Cardiac septum (tissue), 1 donor: ENCODE data around the gene NGB. TPM values are rescaled to one million over a fixed set of nuclear protein-coding genes. Genes with fewer than 3 reads are reported as not detected.

ENCODE experiments used
- DNase-seq: peaks from one replicate; pipeline ENCODE4 v3.0.0-alpha.2; 2020; ENCODE audit warnings: low spot score
- intact Hi-C: fragments of 100-400 bp; cut with DNase I; formaldehyde crosslinking; loops from one replicate; pipeline ENCODE4 v1.14.0; 2022
- total RNA-seq: library from RNA; stranded (reverse); fragmentation: NEBNext Ultra II Directional; extraction: Animal tissue kit (Norgen Biotek cat#: 25700); gene quantifications from one replicate; pipeline ENCODE4 v1.2.1, GENCODE V29; 2021
- donor health status: DM: no; HTN: no; CAD: no.

NGB gene
- total RNA-seq, 1 donor from 2014 or later: not detected

GRCh38 chr14:77268989-77269600, 1.9 kb downstream of the NGB start:
- DNase-seq: no peak
- intact Hi-C loops: no loop called here

- intact Hi-C loops: no loop called here
- no peak for DNase-seq
These were observed 2.9 kb downstream of the NGB start for GRCh38 chr14:77267937-77268699.

- intact Hi-C loops: no loop called here
- no peak for DNase-seq
These were observed 4.7 kb downstream of the NGB start for GRCh38 chr14:77266336-77266735.

DNA sequence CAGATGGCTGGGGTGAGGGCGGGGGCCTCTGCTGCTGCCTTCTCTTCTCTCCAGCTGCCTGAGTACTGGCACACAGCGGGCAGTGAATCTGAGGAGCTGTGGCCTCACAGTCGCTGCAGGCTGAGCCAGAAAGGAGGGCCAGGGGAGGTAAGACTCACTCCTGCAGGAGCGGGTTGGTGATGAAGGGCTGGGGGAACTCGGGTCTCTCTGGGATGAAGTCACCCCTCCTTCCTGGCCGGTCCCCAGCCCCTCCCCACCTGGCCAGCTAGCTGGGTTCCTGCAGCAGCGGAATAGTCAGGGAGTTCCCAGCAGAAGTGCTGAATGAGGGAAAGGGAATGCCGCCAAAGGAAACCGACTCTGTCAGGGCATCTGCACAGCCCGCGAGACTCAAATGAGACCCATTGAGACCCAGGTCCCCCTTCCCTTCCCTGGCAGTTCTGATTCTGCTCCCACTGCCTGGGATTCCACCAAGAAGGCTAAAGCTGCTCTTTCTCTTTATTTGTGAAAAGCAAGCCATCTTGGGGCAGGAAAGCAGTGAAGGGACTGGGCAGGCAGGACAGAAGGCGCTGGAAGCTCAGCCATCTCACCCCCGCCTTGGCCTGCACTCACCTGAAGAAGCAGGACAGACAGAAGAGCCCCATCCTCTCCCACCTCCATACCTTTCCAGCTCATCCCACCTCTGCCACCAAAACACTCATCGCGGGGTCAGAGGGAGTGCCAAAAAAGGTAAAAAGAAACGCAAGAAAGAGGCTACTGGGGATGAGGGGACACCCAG, 5.3 kb downstream of the NGB start:
- intact Hi-C loops: no loop called here
- no peak for DNase-seq

DNA sequence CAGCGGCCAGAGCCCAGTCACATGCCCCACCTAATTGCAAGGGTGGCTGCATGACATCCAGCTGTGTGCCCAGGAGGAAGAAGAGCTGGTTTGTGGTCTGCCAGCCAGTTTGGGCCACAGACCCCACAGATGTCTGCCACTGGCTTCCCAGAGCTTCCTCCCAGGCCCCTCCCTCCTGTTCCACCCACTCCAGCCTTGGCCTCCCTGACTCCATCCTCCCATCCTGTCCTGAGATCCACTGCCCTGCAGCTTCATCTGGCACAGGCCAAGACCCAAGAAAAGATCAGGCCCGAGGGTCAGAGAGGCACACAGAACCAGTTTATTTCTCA, 5.9 kb downstream of the NGB start:
- intact Hi-C loops: no loop called here
- DNase-seq: no peak

DNA sequence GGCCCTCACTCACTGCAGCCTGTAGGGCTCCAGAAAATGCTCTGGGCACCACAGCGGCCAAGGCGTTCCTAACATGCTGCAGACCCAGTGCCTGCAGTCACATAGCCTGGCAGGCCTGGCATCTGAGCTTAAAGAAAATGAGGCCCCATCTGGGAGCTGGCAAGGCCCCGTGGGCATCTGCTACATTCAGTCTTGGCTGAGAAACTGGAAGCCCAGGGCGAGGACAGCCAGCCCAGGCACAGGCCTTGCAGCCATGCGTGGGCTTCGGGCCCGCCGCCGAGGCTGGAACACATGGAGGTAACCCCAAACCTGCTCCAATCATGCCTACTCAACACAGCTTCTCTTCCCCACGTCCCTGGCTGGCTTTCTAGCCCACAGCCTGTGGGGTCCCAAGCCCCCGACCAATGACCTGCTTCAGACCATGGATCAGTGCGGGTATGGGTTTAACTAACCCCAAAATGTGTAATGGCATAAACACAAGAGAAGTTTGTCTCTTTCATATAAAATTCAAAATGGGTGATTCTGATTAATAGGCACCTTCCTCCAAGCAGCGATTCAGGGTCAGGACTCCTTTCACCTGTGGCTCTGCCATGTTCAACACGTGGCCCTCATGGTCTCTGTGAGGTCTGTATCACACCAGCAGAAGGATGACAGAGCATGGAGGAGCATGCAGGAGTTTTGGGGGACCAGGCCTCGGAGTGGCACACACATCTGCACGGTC, 6.4 kb downstream of the NGB start:
- intact Hi-C loops: no loop called here
- no peak for DNase-seq

DNA sequence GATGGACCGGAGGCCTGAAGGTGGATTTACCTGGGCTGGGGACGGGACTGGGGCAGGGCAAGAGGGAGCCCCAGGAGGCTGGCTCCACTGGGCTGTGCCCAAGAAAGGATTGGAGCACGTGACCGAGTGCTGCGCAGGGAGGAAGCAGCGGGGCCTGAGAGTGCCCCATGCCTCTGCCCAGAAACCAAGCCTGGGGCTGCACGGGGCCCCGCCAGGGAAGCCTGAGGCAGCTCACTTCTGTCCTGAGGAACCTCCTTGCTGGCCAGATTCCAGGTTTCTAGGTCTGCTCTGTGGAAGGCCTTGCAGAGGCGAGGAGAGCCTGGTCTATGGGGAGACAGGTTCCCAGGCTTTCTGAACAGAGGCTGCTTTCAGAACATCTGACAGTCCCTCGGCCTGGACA, 10.4 kb downstream of the NGB start:
- intact Hi-C loops: no loop called here
- DNase-seq: no peak

DNA sequence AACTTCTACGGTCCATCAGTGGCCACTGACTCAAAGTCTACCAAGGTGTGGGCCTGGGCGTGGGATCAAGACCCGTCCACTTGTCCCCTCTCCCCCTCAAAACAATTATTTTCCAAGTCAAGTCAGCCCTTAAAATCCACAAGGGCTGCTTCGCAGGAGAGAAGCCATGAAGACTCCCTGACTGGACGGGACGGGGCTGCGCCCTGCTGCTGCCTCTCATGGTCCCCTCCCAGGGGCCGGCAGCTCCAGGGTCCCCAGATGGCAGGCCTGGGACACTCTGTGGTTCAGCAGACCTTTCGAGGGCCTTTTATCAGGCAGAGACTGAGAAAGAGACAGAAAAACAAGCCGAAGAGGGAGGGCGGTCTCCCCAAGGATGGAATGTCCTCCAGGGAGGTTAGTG, 10.8 kb downstream of the NGB start:
- DNase-seq: no peak
- intact Hi-C loops: no loop called here

DNA sequence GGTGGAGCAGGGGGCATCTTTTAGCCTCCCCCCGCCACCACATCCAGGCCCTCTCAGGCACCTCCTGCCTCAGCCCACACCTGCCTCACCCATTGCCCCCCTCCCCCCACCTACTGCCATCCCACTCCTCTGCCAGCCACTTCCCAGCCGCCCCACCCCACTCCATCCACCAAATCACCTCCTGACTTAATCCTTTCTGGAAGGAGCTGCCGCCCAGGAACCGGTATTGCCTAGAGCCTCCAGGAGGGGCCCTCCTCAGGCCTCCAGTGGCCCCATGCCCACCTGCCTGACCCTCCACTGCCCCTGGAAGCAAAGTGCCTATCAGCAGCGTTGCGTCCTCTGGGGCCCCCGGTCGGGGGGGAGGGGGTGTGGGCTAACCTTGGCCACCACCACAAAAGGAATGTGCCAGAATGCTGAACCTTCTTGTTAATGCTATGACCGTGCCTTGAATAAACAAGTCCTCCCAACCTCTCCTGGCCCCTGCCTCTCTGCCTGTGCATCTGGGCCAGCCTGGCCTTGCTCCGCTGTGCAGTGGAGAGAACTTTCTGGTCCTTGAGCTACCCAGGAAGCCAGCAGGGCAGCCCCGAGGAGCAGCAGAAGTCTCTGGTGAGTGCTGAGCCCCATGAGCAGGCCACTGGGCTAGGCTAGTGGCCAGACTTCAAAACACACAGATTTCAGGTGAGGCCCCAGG, 11.8 kb downstream of the NGB start:
- intact Hi-C loops: no loop called here
- DNase-seq: no peak

DNA sequence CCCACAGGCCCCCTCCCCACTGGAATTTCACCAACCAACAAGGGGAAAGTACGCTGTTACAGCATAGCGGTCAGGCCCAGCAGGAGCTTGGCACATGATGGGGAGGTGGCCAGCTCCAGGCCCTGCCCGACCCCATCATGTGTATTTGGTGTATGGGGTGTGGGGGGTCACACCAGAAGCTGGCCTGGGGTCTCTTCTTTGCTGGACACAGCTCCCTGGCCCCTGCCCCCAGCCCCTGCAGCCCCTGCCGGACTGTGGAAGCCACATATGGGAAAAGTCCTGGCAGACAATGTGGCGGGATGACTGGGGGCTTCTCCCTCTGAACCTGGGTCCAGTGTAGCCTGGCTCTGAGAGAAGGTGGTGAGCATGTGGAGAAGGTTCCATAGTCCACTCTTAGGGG, 12.4 kb downstream of the NGB start:
- intact Hi-C loops: no loop called here
- no peak for DNase-seq

DNA sequence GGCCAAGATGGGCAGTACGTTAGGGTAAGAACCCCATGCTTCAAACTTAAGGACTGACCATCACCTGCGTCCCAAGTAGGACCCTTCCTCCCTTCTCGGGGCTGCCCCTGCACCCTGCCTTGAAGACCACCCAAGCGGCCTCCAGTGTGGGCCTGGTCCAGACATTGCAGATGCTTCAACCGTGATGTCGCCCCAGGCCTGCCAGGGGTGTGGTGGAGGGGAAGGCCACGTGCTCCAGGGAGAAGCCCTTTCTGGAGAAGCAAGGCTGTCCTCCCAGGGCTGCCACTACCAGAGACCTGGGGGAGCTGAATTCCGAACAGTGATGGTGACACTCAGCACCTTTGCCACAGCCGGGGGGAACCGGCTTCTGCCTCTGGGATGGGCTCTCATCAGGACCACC, 13.3 kb downstream of the NGB start:
- DNase-seq: no peak
- intact Hi-C loops: no loop called here

- intact Hi-C loops: no loop called here
- no peak for DNase-seq
These were observed 14.3 kb downstream of the NGB start for GRCh38 chr14:77256694-77257093.

- DNase-seq: no peak
- intact Hi-C loops: no loop called here
These were observed 17.4 kb downstream of the NGB start for GRCh38 chr14:77253333-77254190.

- intact Hi-C loops: no loop called here
- no peak for DNase-seq
These were observed 19.1 kb downstream of the NGB start for GRCh38 chr14:77251870-77252269.

DNA sequence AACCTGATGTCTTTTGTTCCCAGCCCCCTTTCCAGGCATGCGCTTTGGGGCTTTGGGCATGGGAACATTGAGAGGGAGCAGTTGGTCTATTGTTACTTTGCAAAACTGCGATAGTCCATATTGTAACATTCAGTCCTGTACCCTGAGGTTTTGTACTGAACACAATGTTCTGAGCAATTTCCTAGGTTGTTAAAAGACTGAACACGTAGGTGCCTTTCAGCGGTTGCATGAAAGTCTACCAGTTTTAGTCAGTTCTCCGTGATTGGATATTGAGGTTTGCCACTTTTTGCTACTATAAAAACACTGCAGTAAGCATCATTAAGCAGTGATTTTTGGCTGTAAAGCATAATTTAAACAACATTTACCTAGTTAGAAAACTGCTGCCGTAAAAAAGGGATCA, 20.1 kb downstream of the NGB start:
- no peak for DNase-seq

DNA sequence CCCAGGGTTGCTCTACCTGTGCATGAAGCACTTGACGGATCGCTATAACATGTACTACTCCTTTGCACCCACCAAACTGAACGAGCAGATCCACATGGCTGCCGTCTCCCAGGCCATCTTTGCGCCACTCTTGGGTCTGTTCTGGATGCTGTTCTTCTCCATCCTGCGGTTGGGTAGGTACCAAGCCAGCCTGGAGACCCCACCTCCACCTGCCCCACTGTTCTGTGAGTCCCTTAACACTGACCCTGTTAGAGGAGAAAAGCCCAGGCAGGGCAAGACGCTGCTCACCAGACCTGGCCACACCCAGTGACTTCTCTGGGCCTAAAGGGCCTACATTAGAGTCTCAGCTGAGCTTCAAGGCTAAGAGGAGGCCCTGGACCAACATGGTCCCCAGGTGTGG, 21.7 kb downstream of the NGB start:
- intact Hi-C loops: no loop called here
- no peak for DNase-seq

More for the DNA sequence above, 20.1 kb downstream of the NGB start:
- intact Hi-C loops: no loop called here

GRCh38 chr14:77248666-77249065, 22.3 kb downstream of the NGB start:
- DNase-seq: no peak
- intact Hi-C loops: no loop called here

DNA sequence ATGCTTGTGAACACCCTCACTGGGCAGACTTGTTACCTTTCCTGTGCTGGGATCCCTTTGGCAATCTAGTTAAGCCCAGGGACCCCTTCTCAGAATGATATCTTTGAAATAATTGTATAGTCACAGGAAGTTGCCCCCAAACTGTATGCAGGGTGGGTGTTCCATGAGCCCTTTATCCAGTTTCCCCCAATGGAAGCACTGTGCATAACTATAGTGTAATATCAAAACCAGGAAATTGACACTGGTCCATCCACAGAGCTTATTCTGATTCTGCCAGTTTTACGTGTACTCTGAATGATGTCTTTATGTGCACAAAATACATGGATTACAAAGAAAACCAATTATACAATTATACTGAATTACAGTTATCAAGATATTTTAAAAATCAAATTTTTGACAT, 24.2 kb downstream of the NGB start:
- intact Hi-C loops: no loop called here

GRCh38 chr14:77245820-77246219, 25.2 kb downstream of the NGB start:
- intact Hi-C loops: no loop called here
- DNase-seq: no peak

More for the DNA sequence above, 24.2 kb downstream of the NGB start:
- no peak for DNase-seq
